BE2C (cell line): ENCODE data around the gene CC2D1A.

Experiments used
- DNase-seq: peaks from one replicate; pipeline ENCODE4 v3.0.0-alpha.2; 2020
- H3K27me3 ChIP-seq: fragments of 250-450 bp; sonication (Bioruptor Pico); 2 replicates; pipeline ENCODE4 v1.5.1; 2020; ENCODE audit warnings: mild to moderate bottlenecking
- H3K36me3 ChIP-seq: fragments of 250-450 bp; sonication (Bioruptor Pico); 2 replicates; pipeline ENCODE4 v1.5.1; 2020; ENCODE audit warnings: mild to moderate bottlenecking
- H3K4me1 ChIP-seq: fragments of 250-450 bp; sonication (Bioruptor Pico); 2 replicates; pipeline ENCODE4 v1.5.1; 2020
- H3K4me3 ChIP-seq: 2 replicates; pipeline ENCODE4 v1.5.1; 2011; ENCODE audit warnings: low read depth, low read length
- H3K9me3 ChIP-seq: fragments of 250-450 bp; sonication (Bioruptor Pico); 2 replicates; pipeline ENCODE4 v1.5.1; 2020
- CTCF ChIP-seq: IDR thresholded peaks from 2 replicates; pipeline ENCODE4 v1.5.1; 2012; ENCODE audit warnings: mild to moderate bottlenecking, low read depth, low read length

The CC2D1A gene

GRCh38 chr19:13952154-13952930 lies 46.3 kb downstream of the CC2D1A start, which contains the start of gene DCAF15:
DCAF15 (plus strand) TSS chr19:13952509; CDS start chr19:13952513, 4 bp downstream.
- H3K9me3 ChIP-seq, result no peaks in the 10 kb centered on the region
- H3K4me3 ChIP-seq, result peak within 1 kb of the TSS; percentile 78
- no peak for TF ChIP-seq CTCF
- peaks cover 3% of the 10 kb centered on the region; the same call in 1 of the 2 replicates for H3K4me1 ChIP-seq
- DNase-seq, result peak; percentile 99
- H3K36me3 ChIP-seq, result peaks cover 32% of the 10 kb centered on the region
- H3K27me3 ChIP-seq, result no peaks in the 10 kb centered on the region

GRCh38 chr19:13952931-13953531 lies 47.0 kb downstream of the CC2D1A start:
- Histone ChIP-seq H3K9me3 (no peaks in the 10 kb centered on the region), H3K4me3 (peak overlapping the region; percentile 73), H3K4me1 (peaks cover 3% of the 10 kb centered on the region; the same call in 1 of the 2 replicates), H3K36me3 (peaks cover 39% of the 10 kb centered on the region), H3K27me3 (no peaks in the 10 kb centered on the region)
- DNase-seq, result no peak
- no peak for TF ChIP-seq CTCF

- DNase-seq, result no peak
- peaks cover 3% of the 10 kb centered on the region; the same call in 1 of the 2 replicates for H3K4me1 ChIP-seq
- peaks cover 46% of the 10 kb centered on the region for H3K36me3 ChIP-seq
- TF ChIP-seq CTCF, result no peak
- no peaks in the 10 kb centered on the region for H3K27me3 ChIP-seq
- H3K9me3 ChIP-seq, result no peaks in the 10 kb centered on the region
- H3K4me3 ChIP-seq, result no peak overlapping the region
Measured at GRCh38 chr19:13954185-13954584, 48.2 kb downstream of the CC2D1A start.

GRCh38 chr19:13955662-13956364 lies 49.8 kb downstream of the CC2D1A start:
- TF ChIP-seq CTCF, result no peak
- H3K4me1 ChIP-seq, result peaks cover 3% of the 10 kb centered on the region; the same call in 1 of the 2 replicates
- H3K4me3 ChIP-seq, result no peak overlapping the region
- DNase-seq, result no peak
- no peaks in the 10 kb centered on the region for H3K9me3 ChIP-seq
- no peaks in the 10 kb centered on the region for H3K27me3 ChIP-seq
- H3K36me3 ChIP-seq, result peaks cover 59% of the 10 kb centered on the region

GRCh38 chr19:13956365-13956744 lies 50.4 kb downstream of the CC2D1A start:
- DNase-seq, result no peak

More at GRCh38 chr19:13956365-13956744, 50.4 kb downstream of the CC2D1A start:
- Histone ChIP-seq H3K4me1 (peaks cover 3% of the 10 kb centered on the region; the same call in 1 of the 2 replicates), H3K4me3 (no peak overlapping the region), H3K36me3 (peaks cover 61% of the 10 kb centered on the region), H3K27me3 (no peaks in the 10 kb centered on the region), H3K9me3 (no peaks in the 10 kb centered on the region)
- no peak for TF ChIP-seq CTCF
